GM12874 (cell line): ENCODE results near the gene DOCK2.

Source experiments
- CTCF ChIP-seq: IDR thresholded peaks from 2 replicates; pipeline ENCODE4 v1.5.1; 2011; ENCODE audit warnings: low read depth, mild to moderate bottlenecking, control low read depth, low read length, moderate library complexity; ENCODE audit not compliant: insufficient read depth

Gene DOCK2

GRCh38 chr5:169724303-169725087 is 87.4 kb downstream of the DOCK2 start:
- TF ChIP-seq CTCF, result no peak

- TF ChIP-seq CTCF, result no peak
Measured at GRCh38 chr5:169728418-169728817, 91.3 kb downstream of the DOCK2 start.

- no peak for TF ChIP-seq CTCF
Measured at GRCh38 chr5:169731221-169731620, 94.1 kb downstream of the DOCK2 start.

GRCh38 chr5:169732841-169733240 is 95.8 kb downstream of the DOCK2 start:
- no peak for TF ChIP-seq CTCF

- no peak for TF ChIP-seq CTCF
Measured at GRCh38 chr5:169735913-169736312, 98.8 kb downstream of the DOCK2 start.

- no peak for TF ChIP-seq CTCF
Measured at GRCh38 chr5:169736653-169737052, 99.6 kb downstream of the DOCK2 start.

GRCh38 chr5:169740435-169740834 is 103.4 kb downstream of the DOCK2 start:
- no peak for TF ChIP-seq CTCF
